Neural cell (in vitro differentiated cells): ENCODE measurements around the gene CXCL6.

Experiments used
- CTCF ChIP-seq: fragments of 450-650 bp; IDR thresholded peaks from 2 replicates; pipeline ENCODE4 v1.5.1; 2014; ENCODE audit warnings: antibody characterized with exemption, mild to moderate bottlenecking, moderate library complexity; ENCODE audit not compliant: poor library complexity, severe bottlenecking
- EP300 ChIP-seq: fragments of 450-650 bp; conservative IDR thresholded peaks from 2 replicates; pipeline ENCODE4 v1.6.1; 2014; ENCODE audit warnings: antibody characterized with exemption, mild to moderate bottlenecking, moderate library complexity; ENCODE audit not compliant: poor library complexity, severe bottlenecking
- RAD21 ChIP-seq: fragments of 450-650 bp; conservative IDR thresholded peaks from 2 replicates; pipeline ENCODE4 v1.6.1; 2014; ENCODE audit warnings: antibody characterized with exemption, mild to moderate bottlenecking, moderate library complexity

- TF ChIP-seq RAD21 (no peak), EP300 (no peak), CTCF (no peak)
Measured at GRCh38 chr4:73848183-73848777, 11.8 kb downstream of the CXCL6 start.
